GM12874 (cell line): ENCODE measurements around the gene FAH.
A peak's percentile ranks its signal among the peaks of the same experiment; 100 is the strongest.

Experiments
- CTCF ChIP-seq: IDR thresholded peaks from 2 replicates; pipeline ENCODE4 v1.5.1; 2011; ENCODE audit warnings: low read depth, mild to moderate bottlenecking, control low read depth, low read length, moderate library complexity; ENCODE audit not compliant: insufficient read depth

FAH gene

GRCh38 chr15:80167936-80168335 is 15.1 kb downstream of the FAH start:
- no peak for TF ChIP-seq CTCF

DNA sequence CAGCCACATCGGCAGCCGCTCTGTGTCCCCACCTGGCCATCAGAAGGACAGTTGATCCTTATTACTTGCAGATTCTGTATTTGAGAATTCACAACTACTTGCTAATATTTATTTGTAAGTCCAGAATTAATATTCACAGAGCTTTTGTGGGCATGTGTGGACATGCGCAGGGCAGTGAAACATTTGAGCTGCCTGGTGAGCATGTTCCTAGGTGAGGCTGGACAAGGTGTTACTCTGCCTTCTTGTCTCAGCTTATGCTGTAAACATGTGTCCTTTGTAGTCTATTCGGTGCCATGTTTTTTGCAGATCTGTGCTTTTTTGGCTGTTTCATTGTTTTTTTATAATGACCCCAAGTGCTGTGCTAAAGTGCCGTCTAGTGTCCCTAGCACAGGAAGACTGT is 15.6 kb downstream of the FAH start:
- no peak for TF ChIP-seq CTCF

DNA sequence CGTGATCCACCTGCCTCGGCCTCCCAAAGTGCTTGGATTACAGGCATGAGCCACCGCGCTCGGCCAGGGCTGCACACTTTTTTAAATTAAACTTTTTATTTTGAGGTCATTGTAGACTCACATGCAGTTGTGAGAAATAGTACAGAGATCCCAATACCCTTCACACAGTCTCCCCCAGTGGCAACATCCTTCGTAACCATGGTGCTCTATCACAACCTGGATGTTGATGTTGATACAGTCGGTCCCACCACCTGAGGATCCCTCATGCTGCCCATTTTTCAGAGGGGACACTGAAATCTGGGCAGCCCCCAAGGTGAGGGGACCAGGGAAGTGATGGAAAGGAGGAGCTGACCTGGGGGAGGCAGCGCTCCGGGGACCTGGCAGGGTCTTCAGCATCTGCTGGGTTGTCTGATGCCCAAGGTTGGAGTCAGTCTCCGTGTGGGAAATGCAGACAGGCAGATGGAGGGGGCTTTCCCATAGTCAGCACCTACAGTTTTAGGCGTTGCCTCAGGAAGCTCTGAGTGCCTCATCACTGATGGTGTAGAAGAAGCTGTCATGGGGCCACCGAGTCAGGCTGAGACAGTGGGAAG is 17.1 kb downstream of the FAH start:
- TF ChIP-seq CTCF, result no peak

GRCh38 chr15:80170596-80170995 is 17.8 kb downstream of the FAH start:
- TF ChIP-seq CTCF, result no peak

DNA sequence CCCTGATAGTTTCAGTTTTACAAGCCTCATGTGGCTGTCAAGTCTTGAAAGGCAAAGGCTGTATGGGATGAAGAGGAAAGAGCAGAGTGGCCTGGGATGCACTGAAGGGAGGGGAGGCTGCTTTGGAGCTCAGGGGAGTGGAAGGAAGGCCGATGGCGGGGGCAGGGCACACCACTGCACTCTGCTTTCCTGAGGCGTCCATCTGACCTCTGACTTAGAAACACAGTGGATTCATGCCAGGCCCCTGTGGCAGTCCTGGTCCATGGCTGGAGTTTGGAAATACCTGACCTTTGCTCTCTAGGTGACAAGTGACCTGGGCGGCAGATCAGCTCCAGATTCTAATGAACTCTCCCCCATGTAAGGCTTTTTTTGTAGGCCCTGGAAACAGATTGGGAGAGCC is 19.0 kb downstream of the FAH start:
- TF ChIP-seq CTCF, result no peak

- no peak for TF ChIP-seq CTCF
These were observed 19.6 kb downstream of the FAH start for GRCh38 chr15:80172401-80172800.

DNA sequence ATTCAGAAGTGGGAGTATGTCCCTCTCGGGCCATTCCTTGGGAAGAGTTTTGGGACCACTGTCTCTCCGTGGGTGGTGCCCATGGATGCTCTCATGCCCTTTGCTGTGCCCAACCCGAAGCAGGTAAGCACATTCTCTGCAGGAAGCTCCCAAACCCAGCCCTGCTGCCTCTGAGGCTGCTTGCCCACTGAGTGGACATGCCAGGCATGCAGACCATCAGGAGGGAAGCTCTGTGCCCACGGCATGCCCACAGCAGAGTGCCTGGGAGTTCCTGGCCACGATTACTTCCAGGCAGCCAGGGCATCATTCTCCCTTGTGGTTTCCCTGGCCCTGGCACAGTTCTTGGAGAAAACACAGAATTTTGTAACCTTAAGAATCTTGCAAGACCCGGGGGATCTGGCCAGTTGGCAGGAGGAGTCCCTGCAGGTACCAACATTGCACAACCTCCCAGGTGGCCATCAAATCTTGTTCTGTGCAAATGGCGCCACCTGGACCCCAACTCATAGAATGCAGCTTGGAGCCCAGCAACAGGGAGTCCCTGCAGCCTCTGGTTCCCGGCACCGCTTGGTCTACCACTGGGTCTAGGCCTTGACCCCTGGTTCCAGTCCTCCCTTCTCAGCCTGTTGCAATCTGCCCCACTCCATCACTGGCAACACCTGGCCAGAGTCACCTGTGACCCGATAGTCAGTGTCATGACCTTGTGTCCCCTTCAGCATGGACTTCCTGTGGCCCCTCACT is 20.4 kb downstream of the FAH start:
- peak; percentile 81 for TF ChIP-seq CTCF
